Lung (tissue), 12 donors: ENCODE measurements around the gene ZNF335. TPM values are rescaled to one million over a fixed set of nuclear protein-coding genes. Genes with fewer than 3 reads are reported as not detected.

ENCODE experiments used
- ATAC-seq: fragments of 200-7000 bp; cut with Tn5 transposase; one replicate; pipeline ENCODE4 v1.9.1; 2020; ENCODE audit warnings: moderate number of reproducible peaks; ENCODE audit not compliant: insufficient read depth, low FRiP score
- DNase-seq, 3 donors: peaks; one replicate each; pipeline ENCODE4 v3.0.0-alpha.2; 2013 to 2017
- H3K27ac ChIP-seq, 2 donors: one replicate each; pipeline ENCODE4 v1.5.1; 2013; ENCODE audit warnings: mild to moderate bottlenecking in 2 of 2, moderate library complexity in 2 of 2, control low read depth in 1 of 2, inconsistent platforms in 1 of 2, low read depth in 1 of 2, low read length in 1 of 2
- H3K27me3 ChIP-seq, 3 donors: one replicate each; pipeline ENCODE4 v1.5.1; 2013; ENCODE audit warnings: low read length in 2 of 3; ENCODE audit not compliant: control insufficient read depth in 3 of 3, insufficient read depth in 3 of 3
- H3K36me3 ChIP-seq, 4 donors: one replicate each; pipeline ENCODE4 v1.5.1; 2013; ENCODE audit warnings: low read length in 4 of 4, mild to moderate bottlenecking in 1 of 4, moderate library complexity in 1 of 4; ENCODE audit not compliant: control insufficient read depth in 4 of 4, insufficient read depth in 4 of 4
- H3K4me1 ChIP-seq, 5 donors: one replicate each; pipeline ENCODE4 v1.5.1; 2013; ENCODE audit warnings: low read length in 5 of 5, mild to moderate bottlenecking in 2 of 5, moderate library complexity in 1 of 5; ENCODE audit not compliant: control insufficient read depth in 5 of 5, insufficient read depth in 5 of 5
- H3K4me3 ChIP-seq: one replicate; pipeline ENCODE4 v1.5.1; 2013; ENCODE audit warnings: mild to moderate bottlenecking, control low read depth, moderate library complexity
- H3K9ac ChIP-seq, 2 donors: one replicate each; pipeline ENCODE4 v1.5.1; 2013; ENCODE audit warnings: low read length in 2 of 2, control low read depth in 1 of 2; ENCODE audit not compliant: insufficient read depth in 1 of 2
- H3K9me3 ChIP-seq, 4 donors: one replicate each; pipeline ENCODE4 v1.5.1; 2013; ENCODE audit warnings: low read length in 3 of 4, mild to moderate bottlenecking in 1 of 4, moderate library complexity in 1 of 4; ENCODE audit not compliant: control insufficient read depth in 4 of 4, insufficient read depth in 3 of 4
- WGBS, 2 donors: extraction: QIAGEN DNeasy Blood & Tissue Kit; methylation state at CpG; one replicate each; pipeline ENCODE4 v1.1.7; 2013; 5-methylcytosine and 5-hydroxymethylcytosine counted together
- polyA plus RNA-seq, 2 donors: library from polyadenylated mRNA; stranded (reverse); fragments of 200-250 nt; gene quantifications; one replicate each; pipeline ENCODE4 v1.2.1, GENCODE V29; 2013
- total RNA-seq, 2 donors: library from RNA; depleted of rRNA in 1 of 2; stranded (reverse); fragments of >200 nt in 1 of 2; gene quantifications; one replicate each; pipeline ENCODE4 v1.2.1, GENCODE V29; 2014 to 2021
- TF ChIP-seq, protein P1 (sequence below): IDR thresholded peaks from 2 replicates; pipeline ENCODE4 v1.5.1; 2012; ENCODE audit warnings: mild to moderate bottlenecking; ENCODE audit errors: control extremely low read depth, extremely low read depth
- donor health status: control.
- donor health status: control.
- donor health status: Bipolar disorder and iron deficiency.
- donor health status: healthy.
- donor health status: DM: yes; HTN: yes; CAD: no.

ZNF335 gene
- total and polyA plus RNA-seq, 4 donors = 12.8 to 23.6 (median 16.0) TPM

DNA sequence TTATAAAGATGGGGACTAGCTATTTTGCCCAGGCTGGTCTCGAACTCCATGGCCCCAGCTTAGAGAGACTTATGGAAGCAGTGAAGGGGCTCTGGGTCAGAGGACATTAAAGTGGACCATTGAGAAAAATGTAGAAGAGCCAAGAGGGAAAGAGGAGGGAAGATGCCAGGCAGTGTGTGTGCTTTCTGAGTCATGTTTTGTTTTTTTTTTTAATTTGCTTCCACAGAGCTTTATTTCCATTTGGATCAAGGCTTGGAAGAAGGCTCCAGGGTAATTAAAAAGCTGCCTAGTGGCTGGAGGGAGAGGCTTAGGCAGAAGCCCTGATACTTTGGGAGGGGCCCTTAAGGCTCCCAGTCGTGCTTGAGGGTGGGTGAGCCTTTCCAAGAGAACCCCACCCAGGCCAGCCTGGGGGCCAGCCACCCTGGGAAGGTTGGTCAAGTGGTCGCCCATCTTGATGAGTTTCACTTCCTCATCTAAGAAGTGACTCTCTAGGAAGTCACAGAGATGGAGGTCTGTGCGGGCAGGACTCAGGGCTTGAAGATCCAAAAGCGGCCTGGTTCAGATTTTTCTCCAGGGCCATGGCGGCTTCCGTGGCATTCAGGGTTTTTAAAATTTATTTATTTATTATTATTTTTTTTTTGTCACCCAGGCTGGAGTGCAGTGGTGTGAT is 3.0 kb upstream of the ZNF335 start:
- H3K9ac ChIP-seq = no peak overlapping the region
- peaks cover 0 to 4% (median 0%) of the 10 kb centered on the region in 3 donors for H3K27me3 ChIP-seq
- no peaks in the 10 kb centered on the region for H3K9me3 ChIP-seq
- 79 to 85% methylated on average over 7 of the region's 7 CpGs for WGBS, 2 donors
- H3K27ac ChIP-seq = no peak overlapping the region
- H3K4me1 ChIP-seq = peaks cover 0 to 17% (median 1%) of the 10 kb centered on the region in 5 donors
- DNase-seq (no peak), ATAC-seq (no peak)
- TF ChIP-seq, protein P1, sequence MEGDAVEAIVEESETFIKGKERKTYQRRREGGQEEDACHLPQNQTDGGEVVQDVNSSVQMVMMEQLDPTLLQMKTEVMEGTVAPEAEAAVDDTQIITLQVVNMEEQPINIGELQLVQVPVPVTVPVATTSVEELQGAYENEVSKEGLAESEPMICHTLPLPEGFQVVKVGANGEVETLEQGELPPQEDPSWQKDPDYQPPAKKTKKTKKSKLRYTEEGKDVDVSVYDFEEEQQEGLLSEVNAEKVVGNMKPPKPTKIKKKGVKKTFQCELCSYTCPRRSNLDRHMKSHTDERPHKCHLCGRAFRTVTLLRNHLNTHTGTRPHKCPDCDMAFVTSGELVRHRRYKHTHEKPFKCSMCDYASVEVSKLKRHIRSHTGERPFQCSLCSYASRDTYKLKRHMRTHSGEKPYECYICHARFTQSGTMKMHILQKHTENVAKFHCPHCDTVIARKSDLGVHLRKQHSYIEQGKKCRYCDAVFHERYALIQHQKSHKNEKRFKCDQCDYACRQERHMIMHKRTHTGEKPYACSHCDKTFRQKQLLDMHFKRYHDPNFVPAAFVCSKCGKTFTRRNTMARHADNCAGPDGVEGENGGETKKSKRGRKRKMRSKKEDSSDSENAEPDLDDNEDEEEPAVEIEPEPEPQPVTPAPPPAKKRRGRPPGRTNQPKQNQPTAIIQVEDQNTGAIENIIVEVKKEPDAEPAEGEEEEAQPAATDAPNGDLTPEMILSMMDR = no peak
- no peaks in the 10 kb centered on the region for H3K36me3 ChIP-seq
- H3K4me3 ChIP-seq = no peak overlapping the region

- Histone ChIP-seq H3K9ac (peak overlapping the region in 1 of 2 donors; percentile 83), H3K4me1 (peaks cover 0 to 22% (median 2%) of the 10 kb centered on the region in 5 donors), H3K4me3 (peak overlapping the region; percentile 35), H3K27me3 (no peaks in the 10 kb centered on the region), H3K36me3 (peaks cover 0 to 15% (median 6%) of the 10 kb centered on the region in 4 donors), H3K27ac (peak overlapping the region; percentile 67 to 83), H3K9me3 (peaks cover 0 to under 1% (median 0%) of the 10 kb centered on the region in 4 donors)
- no peak for ATAC-seq
- TF ChIP-seq, protein P1 = no peak
- 43 to 45% methylated on average over 29 of the region's 29 CpGs for WGBS, 2 donors
- DNase-seq = no peak
Observed at GRCh38 chr20:45972500-45973183, 639 bp upstream of the ZNF335 start.

- Histone ChIP-seq H3K9me3 (peaks cover 0 to 2% (median 0%) of the 10 kb centered on the region in 4 donors), H3K4me1 (peaks cover 0 to 22% (median 2%) of the 10 kb centered on the region in 5 donors), H3K9ac (peak overlapping the region; percentile 66 to 85), H3K4me3 (peak overlapping the region; percentile 85), H3K36me3 (peaks cover 6 to 23% (median 14%) of the 10 kb centered on the region in 4 donors), H3K27me3 (no peaks in the 10 kb centered on the region), H3K27ac (peak overlapping the region; percentile 99)
- TF ChIP-seq, protein P1 = no peak
- ATAC-seq (no peak), DNase-seq (no peak)
- 4 to 9% methylated on average over 13 to 14 of the region's 14 CpGs for WGBS, 2 donors
Observed at GRCh38 chr20:45971425-45971674, 653 bp downstream of the ZNF335 start.
